ENCODE data around the gene TEX52. TPM values are rescaled to one million over a fixed set of nuclear protein-coding genes. Genes with fewer than 3 reads are reported as not detected.

Gene TEX52
- total RNA-seq, 1 experiment from 2014 or later: not detected

DNA sequence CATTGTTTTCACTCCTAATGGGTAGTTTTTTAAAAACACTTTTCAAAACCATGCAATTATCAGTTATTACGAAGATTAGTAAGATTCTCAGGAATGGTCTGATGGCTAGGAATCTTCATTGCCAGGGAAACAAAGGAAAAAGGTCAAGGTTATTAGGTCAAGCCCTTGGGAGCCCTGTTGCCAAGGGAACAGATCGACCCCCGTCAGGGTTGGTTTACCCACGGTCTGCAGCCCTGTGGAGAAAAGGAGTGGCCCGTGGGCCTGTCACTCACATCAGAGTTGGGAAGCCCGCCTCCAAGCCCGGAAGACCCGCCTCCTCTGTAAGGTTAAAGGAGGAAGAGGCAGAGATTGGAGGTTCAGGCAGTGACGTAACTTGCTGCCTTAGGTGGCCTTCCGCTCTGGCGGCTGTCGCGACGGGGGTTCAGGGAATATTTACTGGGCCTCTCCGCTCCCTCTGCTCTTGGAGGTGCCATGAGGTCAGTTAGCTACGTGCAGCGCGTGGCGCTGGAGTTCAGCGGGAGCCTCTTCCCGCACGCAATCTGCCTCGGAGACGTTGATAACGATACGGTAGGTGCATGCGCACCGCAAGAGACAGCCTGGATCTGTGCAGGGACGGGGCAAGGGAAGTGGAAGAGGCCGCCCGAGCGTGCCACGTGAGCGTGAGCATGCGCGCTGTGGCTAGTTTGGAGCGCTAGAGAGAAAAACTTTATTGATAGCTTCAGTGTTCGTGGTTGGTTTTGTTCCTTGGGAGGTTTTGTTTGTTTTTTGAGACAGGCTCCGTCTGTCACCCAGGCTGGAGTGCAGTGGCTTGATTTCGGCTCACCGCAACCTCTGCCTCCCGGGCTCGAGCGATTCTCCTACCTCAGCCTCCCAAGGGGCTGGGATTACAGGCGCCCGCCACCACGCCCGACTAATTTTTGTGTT, 44.3 kb downstream of the TEX52 start, which contains the start of gene ITFG2:
TSS of gene ITFG2 (plus strand) at position 379 of the 924 bp plus-strand sequence. CDS start at position 472, 93 bp downstream.
- no peaks in the 10 kb centered on the region for H3K9me3 ChIP-seq (ENCODE audit: low read depth, low read length, poor library complexity, severe bottlenecking)
- TF ChIP-seq, protein P1, sequence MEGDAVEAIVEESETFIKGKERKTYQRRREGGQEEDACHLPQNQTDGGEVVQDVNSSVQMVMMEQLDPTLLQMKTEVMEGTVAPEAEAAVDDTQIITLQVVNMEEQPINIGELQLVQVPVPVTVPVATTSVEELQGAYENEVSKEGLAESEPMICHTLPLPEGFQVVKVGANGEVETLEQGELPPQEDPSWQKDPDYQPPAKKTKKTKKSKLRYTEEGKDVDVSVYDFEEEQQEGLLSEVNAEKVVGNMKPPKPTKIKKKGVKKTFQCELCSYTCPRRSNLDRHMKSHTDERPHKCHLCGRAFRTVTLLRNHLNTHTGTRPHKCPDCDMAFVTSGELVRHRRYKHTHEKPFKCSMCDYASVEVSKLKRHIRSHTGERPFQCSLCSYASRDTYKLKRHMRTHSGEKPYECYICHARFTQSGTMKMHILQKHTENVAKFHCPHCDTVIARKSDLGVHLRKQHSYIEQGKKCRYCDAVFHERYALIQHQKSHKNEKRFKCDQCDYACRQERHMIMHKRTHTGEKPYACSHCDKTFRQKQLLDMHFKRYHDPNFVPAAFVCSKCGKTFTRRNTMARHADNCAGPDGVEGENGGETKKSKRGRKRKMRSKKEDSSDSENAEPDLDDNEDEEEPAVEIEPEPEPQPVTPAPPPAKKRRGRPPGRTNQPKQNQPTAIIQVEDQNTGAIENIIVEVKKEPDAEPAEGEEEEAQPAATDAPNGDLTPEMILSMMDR (conservative IDR thresholded peaks at IDR 0.05; ENCODE audit: low read depth, low read length): no peak
- TF ChIP-seq EZH2 (IDR thresholded peaks at IDR 0.05; ENCODE audit: borderline replicate concordance, low read depth, low read length, poor library complexity, severe bottlenecking): no peak
- ChIA-PET POLR2A (ENCODE audit: low non-redundant PET) (interaction anchor here (0.6 kb wide), 1 partner anchor 139 kb away, joined by 3 read pairs; no protein-coding TSS in a partner anchor), CTCF (interaction anchor here (0.7 kb wide), 1 partner anchor 1836 kb away, joined by 3 read pairs; no protein-coding TSS in a partner anchor)
- H3K36me3 ChIP-seq (ENCODE audit: insufficient read depth, low read length, poor library complexity, severe bottlenecking): peaks cover under 1% of the 10 kb centered on the region
- peak within 1 kb of the TSS; percentile 60 for H3K4me3 ChIP-seq (ENCODE audit: low read depth, low read length, poor library complexity, severe bottlenecking)
- intact Hi-C loops (cut with micrococcal nuclease; ENCODE audit: unreplicated experiment): no loop called here
- no peaks in the 10 kb centered on the region for H3K27me3 ChIP-seq (replicated peaks; ENCODE audit: insufficient read depth, low read depth, low read length, poor library complexity)
- BruUV-seq (replicated peaks): TSS peak; percentile 75
- H3K27ac ChIP-seq (ENCODE audit: low read depth, low read length, poor library complexity, severe bottlenecking): peak within 1 kb of the TSS; percentile 95
- peak; percentile 99 for DNase-seq (ENCODE audit: low spot score)
- peaks cover 14% of the 10 kb centered on the region for H3K4me1 ChIP-seq (ENCODE audit: insufficient read depth, low read length, poor library complexity, severe bottlenecking)

DNA sequence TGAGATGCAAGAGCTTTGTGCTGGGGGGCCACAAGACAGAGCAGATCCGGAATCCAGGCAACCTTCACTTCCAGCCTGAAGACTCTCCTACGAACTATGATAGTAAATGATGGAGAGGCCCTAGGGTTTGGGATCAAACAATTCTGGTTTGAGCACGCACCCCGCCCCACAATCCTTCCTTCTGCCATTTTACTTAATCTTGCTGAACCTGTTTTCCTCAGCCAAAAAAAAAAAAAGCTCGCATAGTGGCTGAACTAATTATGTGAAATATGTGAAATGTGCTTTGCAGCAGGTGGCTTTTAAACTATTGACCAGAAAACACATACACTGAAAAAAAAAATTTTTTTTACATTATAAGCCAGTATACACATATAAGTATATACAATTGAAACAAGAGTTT, 45.0 kb downstream of the TEX52 start:
- intact Hi-C loops (cut with micrococcal nuclease; ENCODE audit: unreplicated experiment): no loop called here
- DNase-seq (ENCODE audit: low spot score): no peak
- POLR2A ChIA-PET (ENCODE audit: low non-redundant PET): no interaction called here
- Histone ChIP-seq H3K4me3 (ENCODE audit: low read depth, low read length, poor library complexity, severe bottlenecking) (peak overlapping the region; percentile 60), H3K9me3 (ENCODE audit: low read depth, low read length, poor library complexity, severe bottlenecking) (no peaks in the 10 kb centered on the region), H3K27ac (ENCODE audit: low read depth, low read length, poor library complexity, severe bottlenecking) (peak overlapping the region; percentile 95), H3K36me3 (ENCODE audit: insufficient read depth, low read length, poor library complexity, severe bottlenecking) (peaks cover 2% of the 10 kb centered on the region), H3K27me3 (replicated peaks; ENCODE audit: insufficient read depth, low read depth, low read length, poor library complexity) (no peaks in the 10 kb centered on the region), H3K4me1 (ENCODE audit: insufficient read depth, low read length, poor library complexity, severe bottlenecking) (peaks cover 14% of the 10 kb centered on the region)
- TF ChIP-seq EZH2 (IDR thresholded peaks at IDR 0.05; ENCODE audit: borderline replicate concordance, low read depth, low read length, poor library complexity, severe bottlenecking): no peak
- TF ChIP-seq, protein P1 (conservative IDR thresholded peaks at IDR 0.05; ENCODE audit: low read depth, low read length): no peak
- TSS peak; percentile 71 for BruUV-seq (replicated peaks)
- CTCF ChIA-PET: no interaction called here

DNA sequence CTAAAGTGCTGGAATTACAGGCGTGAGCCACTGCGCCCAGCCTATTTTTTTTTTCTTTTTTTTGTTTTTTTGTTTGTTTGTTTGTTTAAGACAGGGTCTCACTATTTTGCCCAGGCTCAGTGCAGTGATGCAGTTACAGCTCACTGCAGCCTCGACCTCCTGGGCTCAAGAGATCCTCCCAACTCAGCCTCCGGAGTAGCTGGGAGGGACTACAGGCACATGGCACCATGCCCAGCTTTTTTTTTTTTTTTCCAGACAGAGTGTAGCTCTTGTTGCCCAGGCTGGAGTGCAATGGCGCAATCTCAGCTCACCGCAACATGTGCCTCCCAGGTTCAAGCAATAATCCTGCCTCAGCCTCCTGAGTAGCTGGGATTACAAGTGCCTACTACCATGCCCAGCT, 50.1 kb downstream of the TEX52 start:
- ChIA-PET POLR2A (ENCODE audit: low non-redundant PET) (no interaction called here), CTCF (no interaction called here)
- Histone ChIP-seq H3K4me1 (ENCODE audit: insufficient read depth, low read length, poor library complexity, severe bottlenecking) (peaks cover 5% of the 10 kb centered on the region), H3K36me3 (ENCODE audit: insufficient read depth, low read length, poor library complexity, severe bottlenecking) (peaks cover 49% of the 10 kb centered on the region), H3K9me3 (ENCODE audit: low read depth, low read length, poor library complexity, severe bottlenecking) (no peaks in the 10 kb centered on the region), H3K27me3 (replicated peaks; ENCODE audit: insufficient read depth, low read depth, low read length, poor library complexity) (no peaks in the 10 kb centered on the region), H3K4me3 (ENCODE audit: low read depth, low read length, poor library complexity, severe bottlenecking) (no peak overlapping the region), H3K27ac (ENCODE audit: low read depth, low read length, poor library complexity, severe bottlenecking) (no peak overlapping the region)
- no TSS peak for BruUV-seq (replicated peaks)
- TF ChIP-seq, protein P1 (conservative IDR thresholded peaks at IDR 0.05; ENCODE audit: low read depth, low read length): no peak
- no peak for DNase-seq (ENCODE audit: low spot score)
- intact Hi-C loops (cut with micrococcal nuclease; ENCODE audit: unreplicated experiment): no loop called here
